Renal cortical epithelial cell (primary cell): ENCODE measurements around the gene NBPF4. TPM values are rescaled to one million over a fixed set of nuclear protein-coding genes. Genes with fewer than 3 reads are reported as not detected.
"Not testable (repeated sequence)": the region's sequence is repeated elsewhere in the genome, so short reads cannot be mapped to it uniquely, and the experiment has no call there.

Source experiments
- DNase-seq: peaks from one replicate; pipeline ENCODE4 v3.0.0-alpha.2; 2011; ENCODE audit warnings: low read depth
- total RNA-seq: library from RNA; depleted of rRNA; stranded (reverse); fragments of >200 nt; gene quantifications from 2 replicates; pipeline ENCODE4 v1.2.3, GENCODE V29; 2014

NBPF4 gene, protein sequence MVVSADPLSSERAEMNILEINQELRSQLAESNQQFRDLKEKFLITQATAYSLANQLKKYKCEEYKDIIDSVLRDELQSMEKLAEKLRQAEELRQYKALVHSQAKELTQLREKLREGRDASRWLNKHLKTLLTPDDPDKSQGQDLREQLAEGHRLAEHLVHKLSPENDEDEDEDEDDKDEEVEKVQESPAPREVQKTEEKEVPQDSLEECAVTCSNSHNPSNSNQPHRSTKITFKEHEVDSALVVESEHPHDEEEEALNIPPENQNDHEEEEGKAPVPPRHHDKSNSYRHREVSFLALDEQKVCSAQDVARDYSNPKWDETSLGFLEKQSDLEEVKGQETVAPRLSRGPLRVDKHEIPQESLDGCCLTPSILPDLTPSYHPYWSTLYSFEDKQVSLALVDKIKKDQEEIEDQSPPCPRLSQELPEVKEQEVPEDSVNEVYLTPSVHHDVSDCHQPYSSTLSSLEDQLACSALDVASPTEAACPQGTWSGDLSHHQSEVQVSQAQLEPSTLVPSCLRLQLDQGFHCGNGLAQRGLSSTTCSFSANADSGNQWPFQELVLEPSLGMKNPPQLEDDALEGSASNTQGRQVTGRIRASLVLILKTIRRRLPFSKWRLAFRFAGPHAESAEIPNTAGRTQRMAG
- total RNA-seq, result not detected in 2 replicates

DNA sequence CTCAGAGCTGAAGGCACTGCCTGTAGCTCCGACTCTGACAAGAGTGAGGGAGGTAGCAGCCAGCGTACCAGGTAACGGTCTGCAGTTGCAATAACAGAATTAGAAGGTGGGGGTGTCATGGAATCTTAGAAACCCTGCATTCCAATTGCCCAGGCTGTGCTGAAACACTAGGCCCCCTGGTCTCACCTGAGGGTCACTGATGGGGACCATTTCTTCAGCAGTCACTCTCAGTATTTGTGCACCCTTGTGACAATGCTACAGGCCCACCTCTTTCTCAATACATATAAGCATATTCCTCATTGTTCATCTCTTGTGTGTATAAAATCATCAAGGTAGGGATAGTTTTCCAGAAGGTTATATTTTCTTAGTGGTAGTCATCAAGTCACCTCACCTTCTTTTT is at the start of gene NBPF4:
TSS of gene NBPF4 (minus strand) at position 101 of the 400 bp plus-strand sequence. CDS start 315 bp downstream, outside the sequence.
- not testable (repeated sequence) for DNase-seq

DNA sequence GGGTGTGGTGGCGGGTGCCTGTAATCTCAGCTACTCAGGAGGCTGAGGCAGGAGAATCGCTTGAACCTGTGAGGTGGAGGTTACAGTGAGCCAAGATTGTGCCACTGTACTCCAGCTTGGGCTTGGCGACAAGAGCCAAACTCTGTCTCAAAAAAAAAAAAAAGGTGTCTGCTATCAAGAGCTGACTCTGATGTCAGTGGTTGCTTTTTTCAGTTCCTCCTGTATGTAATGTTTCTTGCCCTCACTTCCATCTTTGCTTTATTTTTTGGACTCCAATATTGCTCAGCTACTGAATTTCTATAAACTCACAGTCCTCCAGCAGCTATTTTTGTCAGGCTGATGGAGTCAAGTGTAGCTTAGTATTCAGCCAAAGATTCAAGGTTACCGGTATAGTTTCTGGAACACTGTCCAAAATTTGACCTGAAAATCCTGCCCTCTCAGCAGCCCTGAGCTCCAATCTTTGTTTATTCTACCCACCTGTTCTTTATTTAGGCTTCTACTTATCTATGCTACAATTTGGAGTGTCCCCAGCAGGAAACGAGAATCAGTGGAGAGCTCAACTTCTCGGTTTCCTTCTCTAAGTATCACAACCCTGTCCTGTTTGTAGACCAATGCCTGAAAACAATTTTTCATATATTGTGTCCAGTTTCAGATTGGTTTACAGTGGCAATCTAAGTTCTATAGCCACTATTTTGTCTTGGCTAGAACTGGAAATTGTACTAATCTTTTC is 38.8 kb upstream of the NBPF4 start:
- not testable (repeated sequence) for DNase-seq

DNA sequence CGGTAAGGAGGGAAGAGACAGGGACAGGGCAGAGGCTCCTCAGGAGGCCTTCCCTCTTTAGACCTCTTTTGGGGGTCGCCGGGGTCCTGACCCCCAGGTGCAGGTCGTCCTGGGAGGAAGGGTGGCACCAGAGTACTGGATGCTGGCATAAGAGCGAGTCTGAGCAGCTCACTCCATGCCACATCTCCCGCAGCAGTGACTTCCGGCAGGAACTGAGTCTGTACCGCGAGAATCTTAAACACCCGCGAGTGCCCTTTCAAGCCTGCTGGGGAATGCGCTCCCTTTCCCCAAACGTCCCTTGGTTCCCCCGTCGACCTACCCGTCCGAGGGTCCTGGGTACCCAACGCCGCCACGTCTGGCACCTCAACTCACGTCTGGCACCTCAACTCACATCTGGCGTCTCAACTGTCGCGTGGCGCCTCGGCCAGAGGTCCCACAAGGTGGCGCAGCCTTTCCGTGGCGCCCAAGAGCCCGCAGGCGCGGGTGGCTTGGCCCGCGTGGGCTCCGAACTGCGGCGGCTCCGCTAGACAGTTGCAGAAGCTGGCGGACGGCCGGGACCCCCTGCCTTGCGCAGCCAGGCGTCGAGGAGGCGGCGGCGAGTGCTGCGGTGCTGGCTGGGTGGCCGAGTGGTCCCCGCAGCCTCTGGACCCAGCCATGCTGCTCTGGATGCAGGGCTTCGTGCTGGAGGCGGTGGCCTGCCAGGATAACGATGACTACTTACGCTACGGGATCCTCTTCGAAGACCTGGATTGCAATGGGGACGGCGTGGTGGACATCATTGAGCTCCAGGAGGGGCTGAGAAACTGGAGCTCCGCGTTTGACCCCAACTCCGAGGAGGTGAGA is 28.8 kb upstream of the NBPF4 start:
- not testable (repeated sequence) for DNase-seq

DNA sequence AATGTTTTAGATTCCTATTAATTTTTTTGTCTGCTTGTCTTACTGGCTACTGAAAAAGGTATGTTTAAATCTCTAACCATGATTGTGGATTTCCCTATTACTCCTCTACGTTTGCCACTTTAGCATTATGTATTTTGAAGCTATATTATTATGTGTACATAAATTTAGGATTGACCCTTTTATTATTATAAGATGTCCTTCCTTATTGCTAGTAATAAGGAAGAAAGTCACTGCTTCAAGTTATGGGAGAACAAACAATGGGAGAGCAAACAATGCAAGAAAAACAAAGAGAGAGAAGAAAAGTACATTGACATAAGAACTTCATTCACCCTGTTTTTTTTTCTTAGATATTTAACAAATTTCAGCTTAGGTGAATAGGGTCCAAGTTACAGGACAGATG is 23.2 kb upstream of the NBPF4 start:
- DNase-seq, result not testable (repeated sequence)

- not testable (repeated sequence) for DNase-seq
Observed at GRCh38 chr1:108261967-108262366, 18.1 kb upstream of the NBPF4 start.

DNA sequence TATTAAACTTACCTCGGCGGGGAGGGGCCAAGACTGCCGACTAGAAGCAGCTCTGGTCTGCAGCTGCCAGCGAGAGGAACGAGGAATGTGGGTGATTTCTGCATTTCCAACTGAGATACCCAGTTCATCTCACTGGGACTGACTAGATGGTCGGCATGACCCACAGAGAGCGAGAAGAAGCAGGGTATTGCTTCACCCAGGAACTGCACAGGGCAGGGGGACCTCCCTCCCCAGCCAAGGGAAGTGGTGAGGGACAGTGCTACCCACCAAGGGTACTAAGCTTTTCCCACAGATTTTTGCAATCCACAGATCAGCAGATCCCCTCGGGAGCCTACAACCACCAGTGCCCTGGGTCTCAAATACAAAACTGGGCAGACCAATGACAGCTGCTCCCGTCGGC is 17.6 kb upstream of the NBPF4 start:
- not testable (repeated sequence) for DNase-seq

GRCh38 chr1:108260578-108261259 is 16.8 kb upstream of the NBPF4 start:
- DNase-seq, result not testable (repeated sequence)

GRCh38 chr1:108255426-108255825 is 11.6 kb upstream of the NBPF4 start:
- DNase-seq, result not testable (repeated sequence)

- DNase-seq, result not testable (repeated sequence)
Observed at GRCh38 chr1:108239426-108239825, 4.5 kb downstream of the NBPF4 start.

- DNase-seq, result not testable (repeated sequence)
Observed at GRCh38 chr1:108235308-108235707, 8.6 kb downstream of the NBPF4 start.

DNA sequence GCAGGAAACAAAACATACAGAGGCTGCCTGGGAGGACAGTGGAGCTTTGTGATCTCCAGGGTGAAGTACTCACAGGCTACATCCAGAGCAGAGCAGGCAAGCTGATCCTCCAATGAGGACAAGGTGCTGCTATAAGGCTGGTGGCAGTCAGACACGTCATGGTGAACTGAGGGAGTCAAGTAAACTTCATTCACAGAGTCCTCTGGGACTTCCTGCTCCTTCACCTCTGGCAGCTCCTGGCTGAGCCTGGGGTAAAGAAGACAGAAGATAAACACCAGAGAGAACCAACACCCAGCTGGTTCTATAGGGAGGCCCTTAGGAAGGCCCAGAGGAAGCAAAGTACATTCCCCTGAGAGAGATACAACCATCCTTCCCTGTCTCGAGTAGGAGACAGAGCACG is 11.7 kb downstream of the NBPF4 start:
- not testable (repeated sequence) for DNase-seq

GRCh38 chr1:108229976-108230375 is 13.9 kb downstream of the NBPF4 start:
- DNase-seq, result not testable (repeated sequence)

DNA sequence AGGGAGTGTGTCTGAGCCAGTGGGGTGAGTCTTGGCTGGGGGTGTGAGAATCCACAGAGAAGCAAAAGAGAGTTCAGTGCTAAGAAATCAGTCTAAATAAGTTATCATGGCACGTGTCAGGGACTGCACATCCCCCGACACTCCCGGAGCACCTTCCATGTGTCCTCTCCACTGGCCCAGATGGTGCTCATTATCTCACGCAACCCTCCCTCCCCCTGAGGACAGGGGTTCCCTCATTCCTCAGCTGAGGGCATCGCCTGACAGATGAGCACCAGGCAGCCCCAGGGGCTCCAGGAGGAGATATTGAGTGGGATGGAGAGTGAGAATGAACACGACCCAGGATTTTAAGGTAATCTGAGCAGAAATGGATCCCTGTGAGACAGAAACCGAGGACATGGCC is 16.1 kb downstream of the NBPF4 start:
- not testable (repeated sequence) for DNase-seq

DNA sequence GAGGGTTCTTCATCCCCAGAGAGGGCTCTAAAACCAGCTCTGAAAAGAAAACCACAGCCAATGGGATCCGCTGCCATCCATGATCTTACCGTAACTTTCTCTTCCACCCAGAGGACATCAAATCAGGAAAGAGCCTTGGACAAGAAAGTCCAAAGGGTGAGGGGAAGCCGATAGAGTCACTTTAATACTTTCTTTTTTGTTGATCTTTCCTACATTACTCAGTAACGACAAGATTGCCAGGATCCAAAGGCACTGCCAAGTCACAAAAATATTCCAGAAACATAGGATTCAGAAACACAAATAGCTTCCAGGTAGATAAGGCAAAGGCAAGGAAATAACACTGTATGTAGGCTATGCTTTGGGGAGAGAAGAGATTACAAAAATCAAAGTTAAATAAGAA is 17.0 kb downstream of the NBPF4 start:
- not testable (repeated sequence) for DNase-seq

- DNase-seq, result not testable (repeated sequence)
Observed at GRCh38 chr1:108223226-108223625, 20.6 kb downstream of the NBPF4 start.

DNA sequence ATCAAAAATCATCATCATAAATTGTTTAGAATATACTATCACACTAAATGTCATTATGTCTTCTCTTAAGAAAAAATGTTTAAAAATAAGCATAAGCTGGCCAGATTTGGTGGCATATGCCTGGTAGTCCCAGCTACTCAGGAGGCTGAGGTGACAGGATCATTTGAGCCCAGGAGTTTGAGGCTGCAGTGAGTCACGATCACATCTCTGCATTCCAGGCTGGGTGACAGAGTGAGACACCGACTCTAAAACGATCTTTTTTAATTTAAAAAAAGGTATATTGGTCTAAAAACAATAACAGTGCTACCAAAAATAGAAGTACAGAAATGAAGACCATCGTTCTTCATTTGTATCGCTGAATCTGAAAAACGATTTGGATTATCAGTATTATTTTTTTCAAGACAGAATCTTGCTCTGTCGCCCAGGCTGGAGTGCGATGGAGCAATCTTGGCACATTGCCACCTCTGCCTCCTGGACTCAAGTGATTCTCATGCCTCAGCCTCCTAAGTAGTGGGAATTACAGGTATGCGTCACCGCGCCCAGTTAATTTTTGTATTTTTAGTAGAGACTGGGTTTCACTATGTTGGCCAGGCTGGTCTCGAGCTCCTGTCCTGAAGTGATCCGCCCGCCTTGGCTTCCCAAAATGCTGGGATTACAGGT is 26.2 kb downstream of the NBPF4 start:
- DNase-seq, result not testable (repeated sequence)

DNA sequence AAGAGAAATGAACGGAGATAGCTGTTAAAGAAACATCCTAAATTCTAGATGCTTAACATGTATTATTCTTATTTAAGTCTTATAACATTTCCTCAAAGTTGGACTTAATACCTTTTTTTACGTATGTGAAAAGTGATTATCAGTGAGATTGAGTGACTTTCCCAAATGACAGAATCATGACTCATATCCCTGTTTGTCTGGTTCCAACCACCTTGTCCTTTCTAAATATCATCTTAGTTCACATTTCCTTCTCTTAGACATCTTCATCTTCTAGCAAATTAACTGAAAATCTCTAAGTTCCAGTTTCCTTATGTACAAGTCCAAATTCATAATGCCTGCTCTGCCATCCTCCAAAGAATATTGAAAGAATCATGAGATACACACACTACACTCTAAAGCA is 26.9 kb downstream of the NBPF4 start:
- DNase-seq, result not testable (repeated sequence)

DNA sequence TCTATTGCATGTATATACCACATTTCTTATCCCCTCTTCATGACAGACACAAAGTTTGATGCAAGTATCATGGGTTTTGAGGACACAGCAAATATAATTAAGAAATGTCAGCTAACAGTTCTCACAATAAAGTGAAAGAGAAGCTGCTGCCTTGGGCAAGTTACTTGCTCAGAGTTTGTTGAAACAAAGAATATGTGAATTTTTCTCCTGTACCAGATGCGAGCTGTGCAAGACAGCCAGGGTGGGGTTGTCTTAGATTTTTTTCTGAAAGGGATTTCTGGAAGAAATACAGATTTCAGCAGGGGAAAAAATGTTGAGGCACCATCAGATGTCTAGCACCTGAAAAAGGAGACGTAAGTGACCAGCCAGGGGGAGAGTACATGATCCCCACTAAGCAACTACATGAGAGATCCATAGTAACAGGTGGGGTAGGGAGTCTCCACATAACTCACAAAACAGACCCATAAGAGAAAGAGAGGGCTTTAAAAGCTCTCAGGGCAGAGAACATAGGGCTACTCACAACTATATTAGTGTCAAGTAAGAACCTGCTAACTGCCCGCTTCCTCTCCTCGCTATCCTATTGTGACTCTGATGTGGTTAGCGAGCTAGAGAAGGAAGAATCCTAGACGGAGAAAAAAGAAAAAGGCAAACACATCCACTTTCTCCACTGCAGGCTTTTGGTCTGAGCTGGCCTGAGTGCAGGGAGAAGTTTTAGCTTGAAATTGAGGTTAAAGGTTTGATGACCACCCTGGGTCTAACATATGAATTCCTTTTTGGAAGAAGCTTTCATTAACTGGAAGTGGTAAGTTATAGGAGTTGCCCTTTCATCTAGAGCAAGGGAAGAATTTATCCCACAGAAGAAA is 27.6 kb downstream of the NBPF4 start:
- DNase-seq, result not testable (repeated sequence)
